Heart right ventricle (tissue), 16 donors: ENCODE data around the gene BMP2. TPM values are rescaled to one million over a fixed set of nuclear protein-coding genes. Genes with fewer than 3 reads are reported as not detected.

Experiments used
- ATAC-seq, 8 donors: fragments of 200-7000 bp; cut with Tn5 transposase; one replicate each; pipeline ENCODE4 v1.9.1; 2020; ENCODE audit warnings: mild to moderate bottlenecking in 8 of 8, moderate library complexity in 8 of 8, moderate number of reproducible peaks in 1 of 8
- DNase-seq, 2 donors: peaks; one replicate each; pipeline ENCODE4 v3.0.0-alpha.2; 2020
- H3K27ac ChIP-seq, 10 donors: fragments of 200-600 bp; sonication (generic) in 2 of 10; one replicate each; pipeline versions ENCODE4 v1.5.0 to v1.8.0; 2020 to 2022; ENCODE audit warnings: mild to moderate bottlenecking in 3 of 10
- H3K27me3 ChIP-seq, 7 donors: fragments of 200-600 bp; one replicate each; pipeline ENCODE4 v1.8.0; 2021 to 2022; ENCODE audit warnings: mild to moderate bottlenecking in 2 of 7
- H3K36me3 ChIP-seq, 9 donors: fragments of 200-600 bp; sonication (generic) in 1 of 9; one replicate each; pipeline versions ENCODE4 v1.5.0 to v1.8.0; 2020 to 2022; ENCODE audit warnings: mild to moderate bottlenecking in 2 of 9
- H3K4me1 ChIP-seq, 9 donors: fragments of 200-600 bp; sonication (generic) in 1 of 9; one replicate each; pipeline versions ENCODE4 v1.5.0 to v1.8.0; 2020 to 2022; ENCODE audit warnings: mild to moderate bottlenecking in 4 of 9
- H3K4me3 ChIP-seq, 10 donors: fragments of 200-600 bp; sonication (generic) in 2 of 10; one replicate each; pipeline versions ENCODE4 v1.5.0 to v1.8.0; 2020 to 2022; ENCODE audit warnings: mild to moderate bottlenecking in 7 of 10, moderate library complexity in 2 of 10
- H3K9me3 ChIP-seq, 11 donors: fragments of 200-600 bp in 10 of 11; sonication (generic) in 2 of 11; one replicate each; pipeline versions ENCODE4 v1.5.0 to v1.8.0; 2013 to 2022; ENCODE audit warnings: mild to moderate bottlenecking in 2 of 11, control low read depth in 1 of 11, moderate library complexity in 1 of 11
- WGBS, 2 donors: extraction: QIAGEN DNeasy Blood & Tissue Kit; methylation state at CpG; one replicate each; pipeline ENCODE4 v1.1.7; 2013; ENCODE audit warnings: inconsistent platforms in 1 of 2; 5-methylcytosine and 5-hydroxymethylcytosine counted together
- intact Hi-C, 10 donors: fragments of 100-400 bp; cut with DNase I; formaldehyde crosslinking; loops; one replicate each; pipeline versions ENCODE4 v1.11.1 to v1.14.2; 2022
- polyA plus RNA-seq, 2 donors: library from polyadenylated mRNA; stranded (reverse); fragments of 200-250 nt; gene quantifications; one replicate each; pipeline ENCODE4 v1.2.3, GENCODE V29; 2013
- total RNA-seq, 10 donors: library from RNA; stranded (reverse); fragmentation: NEBNext Ultra II Directional in 3 of 10; extraction: Animal tissue kit (Norgen Biotek cat#: 25700) in 3 of 10; gene quantifications; one replicate each; pipeline versions ENCODE4 v1.2.1 to v1.2.4, GENCODE V29; 2021 to 2023
- TF ChIP-seq, protein P1 (sequence below), 9 donors: fragments of 200-600 bp; sonication (generic) in 2 of 9; IDR thresholded peaks; one replicate each; pipeline versions ENCODE4 v1.5.0 to v1.8.0; 2021 to 2022; ENCODE audit warnings: antibody characterized with exemption in 9 of 9, mild to moderate bottlenecking in 5 of 9, moderate library complexity in 1 of 9
- donor health status: Arrhythmogenic right ventricular cardiomyopathy.
- donor health status: ischemic (EF 13 %, LVEDD 7.1; RV severe dilation, severe dysfunction).
- donor health status: healthy with polysubstance abuse.
- donor health status: DM: no; HTN: yes; CAD: no.
- donor health status: DM: no; HTN: no; CAD: no.
- donor health status: ischemic (EF 25% LVEDD 6.9; RV normal size, moderate dysfunction).
- donor health status: ischemic (EF 25% LVEDD 5.7; RV mildly dilated, moderate dysfunction).
- donor health status: healthy.
- donor health status: DM: yes; HTN: yes; CAD: no.
- donor health status: Ischemic cardiomyopathy.
- donor health status: ischemic (EF 35%, LVEDD 5.7; RV mildly dilated, moderate dysfunction).
- donor health status: nonischemic (EF 11% LVEDD 7.7; RV severe dilation, severe dysfunction).
- donor health status: DM: yes; HTN: yes; CAD: no.
- donor health status: PGD.
- donor health status: ischemic (EF 29% LVEDD 5.4; RV normal size, mild dysfunction).
- donor health status: nonischemic (EF 23%, LVEDD 6.1; RV moderate dilation, normal function).

Gene BMP2
- total and polyA plus RNA-seq, 12 donors, result 0.89 to 3.1 (median 2.2) TPM

DNA sequence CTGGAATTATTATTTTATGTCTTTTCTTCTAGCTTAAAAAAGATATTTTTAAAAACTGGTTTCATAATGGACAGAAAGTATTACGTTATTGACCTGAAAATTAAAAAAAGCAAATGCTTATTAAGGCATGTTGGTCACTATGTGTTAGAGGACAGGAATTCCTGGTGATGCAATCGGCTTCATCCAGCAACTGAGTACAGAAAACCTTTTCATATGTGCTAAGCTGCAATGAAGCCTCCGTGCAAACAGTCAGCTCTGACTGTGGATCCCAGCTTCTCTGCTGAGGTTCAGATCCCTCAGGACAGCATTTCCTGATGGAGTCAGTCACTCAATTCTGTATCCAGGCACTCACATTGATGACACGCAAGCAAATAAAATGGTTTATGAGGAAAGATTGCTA is 22.7 kb upstream of the BMP2 start:
- H3K4me1 ChIP-seq, result peaks cover 0 to under 1% (median 0%) of the 10 kb centered on the region in 9 donors
- no peak overlapping the region for H3K4me3 ChIP-seq
- H3K36me3 ChIP-seq, result no peaks in the 10 kb centered on the region
- ATAC-seq (peak in 1 of 8 donors; percentile 29), DNase-seq (no peak)
- no peak overlapping the region for H3K27ac ChIP-seq
- H3K27me3 ChIP-seq, result peaks cover 0 to 7% (median 0%) of the 10 kb centered on the region in 7 donors
- intact Hi-C loops, result no loop called here
- 79 to 84% methylated on average over 4 of the region's 4 CpGs for WGBS, 2 donors
- TF ChIP-seq, protein P1, sequence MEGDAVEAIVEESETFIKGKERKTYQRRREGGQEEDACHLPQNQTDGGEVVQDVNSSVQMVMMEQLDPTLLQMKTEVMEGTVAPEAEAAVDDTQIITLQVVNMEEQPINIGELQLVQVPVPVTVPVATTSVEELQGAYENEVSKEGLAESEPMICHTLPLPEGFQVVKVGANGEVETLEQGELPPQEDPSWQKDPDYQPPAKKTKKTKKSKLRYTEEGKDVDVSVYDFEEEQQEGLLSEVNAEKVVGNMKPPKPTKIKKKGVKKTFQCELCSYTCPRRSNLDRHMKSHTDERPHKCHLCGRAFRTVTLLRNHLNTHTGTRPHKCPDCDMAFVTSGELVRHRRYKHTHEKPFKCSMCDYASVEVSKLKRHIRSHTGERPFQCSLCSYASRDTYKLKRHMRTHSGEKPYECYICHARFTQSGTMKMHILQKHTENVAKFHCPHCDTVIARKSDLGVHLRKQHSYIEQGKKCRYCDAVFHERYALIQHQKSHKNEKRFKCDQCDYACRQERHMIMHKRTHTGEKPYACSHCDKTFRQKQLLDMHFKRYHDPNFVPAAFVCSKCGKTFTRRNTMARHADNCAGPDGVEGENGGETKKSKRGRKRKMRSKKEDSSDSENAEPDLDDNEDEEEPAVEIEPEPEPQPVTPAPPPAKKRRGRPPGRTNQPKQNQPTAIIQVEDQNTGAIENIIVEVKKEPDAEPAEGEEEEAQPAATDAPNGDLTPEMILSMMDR (IDR thresholded peaks at IDR 0.05), result no peak
- H3K9me3 ChIP-seq, result no peaks in the 10 kb centered on the region

DNA sequence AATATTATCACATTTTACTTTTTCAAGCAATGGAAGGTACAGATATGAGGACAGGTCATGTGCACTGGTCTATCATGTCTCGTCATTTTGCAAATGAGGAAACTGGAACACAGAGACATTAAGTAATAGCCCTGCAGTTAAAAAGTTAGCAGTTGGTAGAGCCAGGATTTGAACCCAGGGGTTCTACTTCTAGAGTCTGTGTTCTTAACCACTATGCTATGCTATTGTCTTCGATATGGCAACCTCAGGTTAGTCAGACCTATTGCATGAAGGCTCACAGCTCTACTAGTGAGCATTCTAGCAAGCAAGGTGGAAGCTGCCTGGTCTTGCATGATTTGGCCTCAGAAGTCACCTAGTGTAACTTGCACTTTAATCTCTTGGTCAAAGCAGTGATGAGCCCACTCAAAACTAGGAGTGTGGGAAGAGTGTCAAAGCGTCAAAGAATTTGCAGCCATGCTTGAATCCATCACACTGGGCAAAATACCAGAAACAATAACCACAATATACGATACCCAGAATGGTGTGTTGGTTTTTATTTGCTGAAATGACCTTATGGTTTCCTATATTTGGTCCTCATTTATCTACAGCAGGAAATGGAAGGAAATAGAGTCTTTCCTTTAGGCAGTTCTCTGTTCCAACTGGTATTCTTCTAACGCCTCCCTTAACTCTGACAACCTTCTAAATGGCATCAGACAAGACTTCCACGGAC is 20.4 kb upstream of the BMP2 start:
- no peak for DNase-seq
- H3K4me1 ChIP-seq, result no peaks in the 10 kb centered on the region
- H3K27ac ChIP-seq, result no peak overlapping the region
- no peak for ATAC-seq
- peaks cover 0 to 10% (median 0%) of the 10 kb centered on the region in 7 donors for H3K27me3 ChIP-seq
- TF ChIP-seq, protein P1 (IDR thresholded peaks at IDR 0.05), result no peak
- no peaks in the 10 kb centered on the region for H3K9me3 ChIP-seq
- no peak overlapping the region for H3K4me3 ChIP-seq
- WGBS, 2 donors, result 56 to 61% methylated on average over 6 of the region's 6 CpGs
- intact Hi-C loops, result no loop called here
- H3K36me3 ChIP-seq, result no peaks in the 10 kb centered on the region

DNA sequence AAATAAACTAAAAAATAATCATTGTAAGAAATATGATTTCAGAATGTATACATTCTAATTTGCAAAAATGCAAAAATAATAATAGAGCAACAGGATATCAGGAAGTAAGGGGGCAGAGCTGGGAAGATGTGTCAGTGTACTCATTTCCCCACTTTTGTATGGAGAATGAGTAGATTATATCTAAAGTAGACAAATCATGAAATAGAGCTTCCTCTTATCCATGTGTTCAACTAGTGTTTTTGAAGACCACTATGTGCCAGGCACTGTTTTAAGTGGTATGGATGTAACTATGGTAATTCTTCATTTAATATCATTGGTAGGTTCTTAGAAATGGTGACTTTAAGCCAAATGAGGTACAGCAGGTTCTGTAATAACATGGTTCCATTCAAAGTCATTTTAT is 17.0 kb upstream of the BMP2 start:
- TF ChIP-seq, protein P1 (IDR thresholded peaks at IDR 0.05), result no peak
- ATAC-seq, result no peak
- intact Hi-C loops, result no loop called here

DNA sequence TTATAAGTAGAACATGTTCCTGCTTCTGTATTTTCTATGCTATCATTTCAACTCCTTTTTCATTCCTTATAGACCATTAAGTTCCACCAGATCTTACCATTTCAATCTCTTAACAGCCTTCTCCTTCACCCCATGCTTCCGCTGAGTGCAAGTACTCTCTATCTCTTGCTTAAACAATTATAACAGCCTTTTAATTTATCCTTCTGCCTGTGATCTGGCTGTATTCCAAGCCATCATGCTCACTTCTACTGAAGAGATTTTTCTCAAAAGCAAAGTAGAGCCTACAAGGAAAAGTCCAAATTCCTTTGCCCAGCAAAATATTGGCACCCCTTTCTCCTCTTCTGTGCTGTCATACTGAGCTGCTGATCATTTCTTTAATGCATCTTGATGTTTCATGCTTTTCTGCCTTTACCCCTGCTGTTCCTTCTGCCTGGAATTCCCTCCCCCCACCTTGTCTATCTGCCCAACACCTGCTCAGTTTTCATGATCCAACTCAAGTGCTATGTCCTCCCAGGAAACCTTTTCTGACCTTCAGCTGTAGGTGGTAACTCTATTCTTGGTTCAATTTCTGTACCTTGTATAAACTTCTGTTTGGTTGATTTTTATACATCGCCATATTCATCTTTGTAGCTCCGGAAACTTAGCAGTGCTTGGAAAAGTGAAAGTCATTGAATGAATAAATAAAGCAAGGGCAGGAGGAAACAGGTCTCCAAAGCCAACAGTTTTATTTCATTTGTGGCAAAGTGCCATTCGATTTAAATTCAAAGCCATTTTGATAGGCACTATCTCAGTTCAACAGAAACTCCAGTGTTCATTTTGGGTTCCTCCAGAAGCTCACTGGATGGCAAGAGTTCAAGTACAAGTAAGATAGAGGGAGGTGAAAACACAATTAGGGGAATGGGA is 10.5 kb upstream of the BMP2 start:
- Histone ChIP-seq H3K4me3 (no peak overlapping the region), H3K27me3 (peaks cover 0 to 11% (median 0%) of the 10 kb centered on the region in 7 donors), H3K27ac (no peak overlapping the region), H3K9me3 (peaks cover 0 to 8% (median 0%) of the 10 kb centered on the region in 11 donors), H3K36me3 (no peaks in the 10 kb centered on the region), H3K4me1 (no peaks in the 10 kb centered on the region)
- DNase-seq (no peak), ATAC-seq (no peak)
- WGBS, 2 donors, result 76 to 81% methylated on average over 4 of the region's 4 CpGs
- TF ChIP-seq, protein P1 (IDR thresholded peaks at IDR 0.05), result no peak
- intact Hi-C loops, result no loop called here

More for the DNA sequence above, 17.0 kb upstream of the BMP2 start:
- Histone ChIP-seq H3K9me3 (peaks cover 0 to 8% (median 0%) of the 10 kb centered on the region in 11 donors), H3K4me3 (no peak overlapping the region), H3K36me3 (no peaks in the 10 kb centered on the region), H3K27ac (no peak overlapping the region), H3K27me3 (peaks cover 0 to 10% (median 0%) of the 10 kb centered on the region in 7 donors), H3K4me1 (no peaks in the 10 kb centered on the region)
- DNase-seq, result no peak
